Epithelial cell of proximal tubule (primary cell): ENCODE data around the gene KIF5A. TPM values are rescaled to one million over a fixed set of nuclear protein-coding genes. Genes with fewer than 3 reads are reported as not detected.

ENCODE experiments used
- DNase-seq: peaks from one replicate; pipeline ENCODE4 v3.0.0-alpha.2; 2011; ENCODE audit warnings: low read depth
- H3K4me3 ChIP-seq: 2 replicates; pipeline ENCODE4 v1.5.1; 2011; ENCODE audit warnings: low read depth, mild to moderate bottlenecking, low read length
- total RNA-seq: library from RNA; depleted of rRNA; stranded (reverse); fragments of >200 nt; gene quantifications from 2 replicates; pipeline ENCODE4 v1.2.3, GENCODE V29; 2015
- TF ChIP-seq, protein P1 (sequence below): conservative IDR thresholded peaks from 2 replicates; pipeline ENCODE4 v1.5.1; 2012; ENCODE audit warnings: low read depth, mild to moderate bottlenecking, low read length

Gene KIF5A
- total RNA-seq, 1 donor from 2014 or later = 0.46 TPM

- TF ChIP-seq, protein P1, sequence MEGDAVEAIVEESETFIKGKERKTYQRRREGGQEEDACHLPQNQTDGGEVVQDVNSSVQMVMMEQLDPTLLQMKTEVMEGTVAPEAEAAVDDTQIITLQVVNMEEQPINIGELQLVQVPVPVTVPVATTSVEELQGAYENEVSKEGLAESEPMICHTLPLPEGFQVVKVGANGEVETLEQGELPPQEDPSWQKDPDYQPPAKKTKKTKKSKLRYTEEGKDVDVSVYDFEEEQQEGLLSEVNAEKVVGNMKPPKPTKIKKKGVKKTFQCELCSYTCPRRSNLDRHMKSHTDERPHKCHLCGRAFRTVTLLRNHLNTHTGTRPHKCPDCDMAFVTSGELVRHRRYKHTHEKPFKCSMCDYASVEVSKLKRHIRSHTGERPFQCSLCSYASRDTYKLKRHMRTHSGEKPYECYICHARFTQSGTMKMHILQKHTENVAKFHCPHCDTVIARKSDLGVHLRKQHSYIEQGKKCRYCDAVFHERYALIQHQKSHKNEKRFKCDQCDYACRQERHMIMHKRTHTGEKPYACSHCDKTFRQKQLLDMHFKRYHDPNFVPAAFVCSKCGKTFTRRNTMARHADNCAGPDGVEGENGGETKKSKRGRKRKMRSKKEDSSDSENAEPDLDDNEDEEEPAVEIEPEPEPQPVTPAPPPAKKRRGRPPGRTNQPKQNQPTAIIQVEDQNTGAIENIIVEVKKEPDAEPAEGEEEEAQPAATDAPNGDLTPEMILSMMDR = no peak
These were observed 26.1 kb downstream of the KIF5A start for GRCh38 chr12:57575771-57576612.

DNA sequence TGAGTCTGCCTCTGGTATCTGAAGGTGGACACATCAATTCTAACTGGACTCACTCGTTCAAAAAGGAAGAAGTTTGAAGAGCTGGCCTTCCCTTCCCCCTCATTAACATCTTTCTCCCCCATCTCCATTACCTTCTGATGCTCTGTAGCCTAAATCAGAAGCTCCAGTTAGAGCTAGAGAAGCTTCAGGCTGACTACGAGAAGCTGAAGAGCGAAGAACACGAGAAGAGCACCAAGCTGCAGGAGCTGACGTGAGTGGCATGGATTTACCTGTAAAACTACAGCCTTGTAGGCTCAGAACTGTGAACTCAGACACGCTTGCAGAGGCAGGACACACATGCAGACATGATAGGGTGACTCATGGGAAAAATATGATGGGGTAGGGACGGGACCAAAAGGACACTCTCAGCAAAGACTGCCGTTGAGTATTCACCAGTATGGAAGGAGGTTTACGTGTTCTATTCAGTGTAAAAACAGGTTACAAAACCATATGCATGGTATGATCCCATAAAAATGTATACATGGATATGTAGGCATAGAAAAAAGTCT lies 26.8 kb downstream of the KIF5A start:
- TF ChIP-seq, protein P1 = no peak
- DNase-seq = no peak
- H3K4me3 ChIP-seq = no peak overlapping the region

More at GRCh38 chr12:57575771-57576612, 26.1 kb downstream of the KIF5A start:
- H3K4me3 ChIP-seq = no peak overlapping the region
- DNase-seq = no peak

DNA sequence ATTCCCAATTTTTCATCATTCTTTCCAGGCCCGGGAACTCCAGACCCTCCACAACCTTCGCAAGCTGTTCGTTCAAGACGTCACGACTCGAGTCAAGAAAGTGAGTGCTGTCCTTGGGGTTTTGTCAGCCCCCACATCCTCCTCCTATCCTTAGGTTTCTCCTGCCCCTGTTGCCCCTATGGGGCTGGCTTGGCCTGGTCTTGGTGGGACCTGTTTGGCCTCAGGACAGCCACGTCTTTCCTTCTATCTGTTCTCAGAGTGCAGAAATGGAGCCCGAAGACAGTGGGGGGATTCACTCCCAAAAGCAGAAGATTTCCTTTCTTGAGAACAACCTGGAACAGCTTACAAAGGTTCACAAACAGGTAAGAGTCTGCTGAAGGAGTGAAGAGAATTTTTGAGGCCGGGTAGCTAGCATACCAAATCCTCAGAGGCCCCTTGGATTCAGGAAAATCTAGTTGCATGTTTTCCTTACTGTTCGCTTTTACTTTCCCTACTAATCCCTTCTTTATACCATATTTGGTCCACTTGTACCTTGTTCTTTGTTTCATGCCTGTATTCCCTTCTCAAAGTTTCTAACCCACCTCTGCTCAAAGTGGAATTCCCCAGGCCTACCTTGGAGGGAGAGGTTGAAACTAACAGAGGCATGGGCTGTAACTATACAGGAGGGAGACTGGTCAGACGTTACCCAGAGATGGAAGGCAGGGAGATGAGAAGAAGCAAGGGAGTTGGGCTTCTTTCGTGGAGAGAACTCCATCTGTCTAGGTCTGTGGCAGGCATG lies 28.3 kb downstream of the KIF5A start:
- no peak overlapping the region for H3K4me3 ChIP-seq
- TF ChIP-seq, protein P1 = no peak
- no peak for DNase-seq

DNA sequence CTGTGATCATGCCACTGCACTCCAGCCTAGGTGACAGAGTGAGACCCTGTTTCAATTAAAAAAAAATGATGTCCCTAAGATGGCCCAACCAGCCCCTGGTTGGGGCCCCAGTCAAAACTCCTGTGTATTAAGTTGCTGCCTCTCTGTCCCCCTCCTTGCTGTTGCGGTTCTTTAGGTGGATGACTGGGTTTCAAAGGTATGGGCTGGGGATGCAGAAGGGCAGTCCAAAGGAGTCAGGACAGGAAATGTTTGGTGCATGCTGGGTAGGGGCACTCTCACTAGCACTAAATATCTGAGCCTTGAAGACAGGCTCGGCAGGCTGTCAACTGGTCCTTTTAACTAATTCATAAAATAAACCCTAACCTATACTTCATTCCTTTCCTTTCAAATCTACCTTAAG lies 29.2 kb downstream of the KIF5A start:
- no peak overlapping the region for H3K4me3 ChIP-seq
- DNase-seq = no peak
- TF ChIP-seq, protein P1 = no peak

DNA sequence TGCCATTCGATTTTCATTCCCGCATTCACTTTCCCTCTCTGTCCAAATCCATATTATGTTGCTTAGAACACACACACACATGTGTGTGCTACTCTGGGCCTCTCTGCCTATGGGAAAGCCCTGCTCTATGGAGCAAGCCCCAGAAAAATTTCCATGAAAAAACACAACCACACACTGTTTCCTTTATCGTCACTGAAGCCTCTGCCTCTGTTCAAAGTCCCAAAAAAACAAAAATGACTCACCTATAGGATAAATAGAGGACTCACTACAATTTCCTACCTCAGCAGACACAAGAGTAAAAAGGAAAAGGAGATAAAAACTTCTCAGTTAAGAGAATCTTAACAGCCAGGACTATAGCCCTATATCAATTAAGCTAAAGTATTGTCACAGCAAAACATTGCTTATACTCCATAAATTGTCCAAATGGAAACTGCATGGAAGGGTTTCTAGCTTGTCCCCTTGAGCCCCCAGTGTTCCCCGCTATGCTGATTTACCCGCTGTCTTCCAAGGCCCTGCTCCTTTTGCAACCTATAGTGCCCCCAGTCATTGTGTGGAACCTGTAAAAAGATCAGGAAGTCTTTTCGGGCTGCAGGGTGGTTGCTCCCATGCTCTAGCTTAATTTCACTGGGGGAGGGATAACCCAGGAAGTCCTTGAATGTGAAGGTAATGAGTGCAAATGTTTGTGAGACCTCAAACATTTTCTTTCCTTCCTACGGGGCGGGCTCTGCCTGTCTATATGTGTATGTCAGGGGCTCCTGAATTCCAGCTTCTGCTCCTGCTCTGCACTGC lies 30.0 kb downstream of the KIF5A start:
- TF ChIP-seq, protein P1 = no peak
- no peak for DNase-seq
- H3K4me3 ChIP-seq = no peak overlapping the region

DNA sequence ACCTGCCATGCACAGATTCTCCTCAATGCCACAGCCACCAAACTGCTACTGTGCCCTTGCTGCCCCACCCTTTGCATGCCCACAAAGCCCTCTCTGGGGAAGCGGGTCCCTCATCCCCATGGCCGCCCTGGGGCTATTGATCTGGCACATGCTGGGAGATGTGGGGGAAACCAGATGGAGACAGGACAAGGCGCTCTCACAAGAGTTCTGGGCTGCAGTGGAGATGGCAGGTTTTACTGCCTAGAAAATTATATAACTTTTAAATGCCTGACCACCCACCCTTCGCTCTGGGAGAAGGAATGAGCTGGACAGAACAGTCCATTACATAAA lies 30.6 kb downstream of the KIF5A start:
- no peak overlapping the region for H3K4me3 ChIP-seq
- TF ChIP-seq, protein P1 = no peak
- no peak for DNase-seq
